Smooth muscle cell (in vitro differentiated cells): Measurements from ENCODE around the gene SMC2. TPM values are rescaled to one million over a fixed set of nuclear protein-coding genes. Genes with fewer than 3 reads are reported as not detected.

Source experiments
- DNase-seq: peaks from one replicate; lab custom pipeline; 2025; ENCODE audit not compliant: unreplicated experiment; lab: John Stamatoyannopoulos, UW
- H2AFZ ChIP-seq: fragments of 200-600 bp; sonication (generic); 2 replicates; pipeline ENCODE4 v1.6.0; 2016; ENCODE audit warnings: antibody characterized with exemption, low read depth, mild to moderate bottlenecking
- H3F3A ChIP-seq: fragments of 200-600 bp; sonication (generic); 2 replicates; pipeline ENCODE4 v1.6.0; 2017; ENCODE audit warnings: antibody characterized with exemption, low read depth
- H3K27ac ChIP-seq: fragments of 200-600 bp; sonication (generic); 2 replicates; pipeline ENCODE4 v1.5.1; 2016; ENCODE audit warnings: low read depth, mild to moderate bottlenecking
- H3K27me3 ChIP-seq: fragments of 200-600 bp; sonication (generic); 2 replicates; pipeline ENCODE4 v1.6.1; 2016; ENCODE audit warnings: low read depth, mild to moderate bottlenecking
- H3K36me3 ChIP-seq: fragments of 200-600 bp; sonication (generic); 2 replicates; pipeline ENCODE4 v1.5.1; 2016; ENCODE audit warnings: low read depth
- H3K4me1 ChIP-seq: fragments of 200-600 bp; sonication (generic); 2 replicates; pipeline ENCODE4 v1.5.1; 2016; ENCODE audit warnings: low read depth
- H3K4me2 ChIP-seq: fragments of 200-600 bp; sonication (generic); 2 replicates; pipeline ENCODE4 v1.6.0; 2016; ENCODE audit warnings: mild to moderate bottlenecking
- H3K4me3 ChIP-seq: fragments of 200-600 bp; sonication (generic); 2 replicates; pipeline ENCODE4 v1.5.1; 2016; ENCODE audit warnings: mild to moderate bottlenecking
- H3K79me2 ChIP-seq: fragments of 200-600 bp; sonication (generic); 2 replicates; pipeline ENCODE4 v1.6.0; 2016; ENCODE audit warnings: low read depth, mild to moderate bottlenecking
- H3K9ac ChIP-seq: fragments of 200-600 bp; sonication (generic); 2 replicates; pipeline ENCODE4 v1.6.0; 2016; ENCODE audit warnings: low read depth
- H3K9me3 ChIP-seq: fragments of 200-600 bp; sonication (generic); replicated peaks from 2 replicates; pipeline ENCODE4 v1.5.1; 2016; ENCODE audit warnings: low read depth
- H4K20me1 ChIP-seq: fragments of 200-600 bp; sonication (generic); 2 replicates; pipeline ENCODE4 v1.6.0; 2016; ENCODE audit warnings: low read depth
- WGBS: methylation state at CpG from one replicate; pipeline ENCODE4 v1.1.7; 2016; ENCODE audit warnings: low lambda C conversion rate; 5-methylcytosine and 5-hydroxymethylcytosine counted together
- polyA plus RNA-seq: library from polyadenylated mRNA; unstranded; fragments of >200 nt; fragmentation: Nextera tagmentation; extraction: Ambion mirVana; gene quantifications from 2 replicates; pipeline ENCODE4 v1.2.1, GENCODE V29; 2016
- total RNA-seq: library from RNA; depleted of rRNA; stranded (reverse); fragments of >200 nt; gene quantifications from 2 replicates; pipeline ENCODE4 v1.2.3, GENCODE V29; 2014
- TF ChIP-seq, protein P1 (sequence below): fragments of 200-600 bp; sonication (generic); IDR thresholded peaks from 2 replicates; pipeline ENCODE4 v1.5.1; 2017; ENCODE audit warnings: borderline replicate concordance, mild to moderate bottlenecking, antibody characterized with exemption; ENCODE audit not compliant: insufficient read depth, poor library complexity, severe bottlenecking

The SMC2 gene
- total and polyA plus RNA-seq, 2 experiments from 2014 or later: 13.9 to 17.6 TPM

DNA sequence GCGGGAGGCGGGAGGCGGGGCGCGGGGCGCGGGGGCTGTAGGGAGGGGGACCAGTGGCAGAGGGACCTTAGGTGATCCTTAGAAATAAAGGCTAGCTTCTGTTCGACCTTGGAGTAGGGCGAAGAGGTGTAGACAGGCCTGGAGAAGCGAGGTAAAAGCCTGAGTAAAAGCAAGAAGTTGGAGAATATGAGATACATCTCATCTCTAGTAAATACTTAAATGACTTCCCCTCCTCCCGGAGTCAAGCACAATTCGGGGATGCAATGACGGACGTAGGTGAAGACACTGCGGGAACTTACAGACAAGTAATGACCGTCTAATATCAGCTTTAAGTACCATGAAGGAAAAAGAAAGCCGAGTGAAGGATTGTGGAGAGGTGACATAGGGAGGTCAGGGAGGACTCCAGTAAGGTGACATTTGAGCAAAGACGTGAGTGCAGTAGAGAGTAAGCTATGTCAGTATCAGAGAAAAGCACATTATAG lies 466 bp downstream of the SMC2 start:
- no peaks in the 10 kb centered on the region for H4K20me1 ChIP-seq
- H3K27me3 ChIP-seq: no peaks in the 10 kb centered on the region
- peaks cover 23% of the 10 kb centered on the region for H3K79me2 ChIP-seq
- no peaks in the 10 kb centered on the region for H3F3A ChIP-seq
- H3K9ac ChIP-seq: peak overlapping the region; percentile 93
- peak overlapping the region; percentile 85 for H3K4me2 ChIP-seq
- TF ChIP-seq, protein P1, sequence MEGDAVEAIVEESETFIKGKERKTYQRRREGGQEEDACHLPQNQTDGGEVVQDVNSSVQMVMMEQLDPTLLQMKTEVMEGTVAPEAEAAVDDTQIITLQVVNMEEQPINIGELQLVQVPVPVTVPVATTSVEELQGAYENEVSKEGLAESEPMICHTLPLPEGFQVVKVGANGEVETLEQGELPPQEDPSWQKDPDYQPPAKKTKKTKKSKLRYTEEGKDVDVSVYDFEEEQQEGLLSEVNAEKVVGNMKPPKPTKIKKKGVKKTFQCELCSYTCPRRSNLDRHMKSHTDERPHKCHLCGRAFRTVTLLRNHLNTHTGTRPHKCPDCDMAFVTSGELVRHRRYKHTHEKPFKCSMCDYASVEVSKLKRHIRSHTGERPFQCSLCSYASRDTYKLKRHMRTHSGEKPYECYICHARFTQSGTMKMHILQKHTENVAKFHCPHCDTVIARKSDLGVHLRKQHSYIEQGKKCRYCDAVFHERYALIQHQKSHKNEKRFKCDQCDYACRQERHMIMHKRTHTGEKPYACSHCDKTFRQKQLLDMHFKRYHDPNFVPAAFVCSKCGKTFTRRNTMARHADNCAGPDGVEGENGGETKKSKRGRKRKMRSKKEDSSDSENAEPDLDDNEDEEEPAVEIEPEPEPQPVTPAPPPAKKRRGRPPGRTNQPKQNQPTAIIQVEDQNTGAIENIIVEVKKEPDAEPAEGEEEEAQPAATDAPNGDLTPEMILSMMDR: no peak
- no peaks in the 10 kb centered on the region for H3K9me3 ChIP-seq
- no peak for DNase-seq
- 1% methylated on average over 18 of the region's 18 CpGs for WGBS
- no peaks in the 10 kb centered on the region for H3K36me3 ChIP-seq
- H2AFZ ChIP-seq: peak overlapping the region; percentile 94
- H3K27ac ChIP-seq: peak overlapping the region; percentile 91
- peaks cover 15% of the 10 kb centered on the region for H3K4me1 ChIP-seq
- peak overlapping the region; percentile 93 for H3K4me3 ChIP-seq

- Histone ChIP-seq H3K36me3 (peaks cover 7% of the 10 kb centered on the region), H3F3A (no peaks in the 10 kb centered on the region), H3K4me1 (peaks cover 11% of the 10 kb centered on the region), H4K20me1 (no peaks in the 10 kb centered on the region), H3K4me2 (no peak overlapping the region), H3K4me3 (no peak overlapping the region), H2AFZ (no peak overlapping the region), H3K9me3 (no peaks in the 10 kb centered on the region), H3K27me3 (no peaks in the 10 kb centered on the region), H3K9ac (no peak overlapping the region), H3K79me2 (peaks cover 22% of the 10 kb centered on the region), H3K27ac (no peak overlapping the region)
- no peak for DNase-seq
- TF ChIP-seq, protein P1: no peak
- 100% methylated on average over 1 of the region's 1 CpG for WGBS
These were observed 5.5 kb downstream of the SMC2 start for GRCh38 chr9:104099630-104100029.

- H3K4me3 ChIP-seq: no peak overlapping the region
- H4K20me1 ChIP-seq: no peaks in the 10 kb centered on the region
- TF ChIP-seq, protein P1: no peak
- no peak overlapping the region for H3K27ac ChIP-seq
- WGBS: 0% methylated on average over 1 of the region's 1 CpG
- peaks cover 7% of the 10 kb centered on the region for H3K36me3 ChIP-seq
- no peak for DNase-seq
- H3K4me1 ChIP-seq: no peaks in the 10 kb centered on the region
- H3K27me3 ChIP-seq: no peaks in the 10 kb centered on the region
- H3K9me3 ChIP-seq: no peaks in the 10 kb centered on the region
- H3K4me2 ChIP-seq: no peak overlapping the region
- no peaks in the 10 kb centered on the region for H3K79me2 ChIP-seq
- H3K9ac ChIP-seq: no peak overlapping the region
- H2AFZ ChIP-seq: no peak overlapping the region
- H3F3A ChIP-seq: no peaks in the 10 kb centered on the region
These were observed 10.3 kb downstream of the SMC2 start for GRCh38 chr9:104104360-104104759.

GRCh38 chr9:104107799-104108198 lies 13.7 kb downstream of the SMC2 start:
- Histone ChIP-seq H3K9ac (no peak overlapping the region), H3K4me1 (no peaks in the 10 kb centered on the region), H2AFZ (no peak overlapping the region), H3K36me3 (no peaks in the 10 kb centered on the region), H3K79me2 (no peaks in the 10 kb centered on the region), H4K20me1 (no peaks in the 10 kb centered on the region), H3K4me2 (no peak overlapping the region), H3K27me3 (no peaks in the 10 kb centered on the region), H3K9me3 (no peaks in the 10 kb centered on the region), H3K4me3 (no peak overlapping the region), H3K27ac (no peak overlapping the region), H3F3A (no peaks in the 10 kb centered on the region)
- no peak for DNase-seq
- TF ChIP-seq, protein P1: no peak
- 100% methylated on average over 5 of the region's 5 CpGs for WGBS
